ENCODE data around the gene CFAP65. TPM values are rescaled to one million over a fixed set of nuclear protein-coding genes. Genes with fewer than 3 reads are reported as not detected.

CFAP65 gene
- polyA plus RNA-seq, 1 donor (not counting 4 experiments of a cell fraction or from before 2014, with no cell fraction given) = not detected

GRCh38 chr2:219049282-219049681 is 8.0 kb upstream of the CFAP65 start:
- H3K27me3 ChIP-seq (ENCODE audit: control insufficient read depth, extremely low read depth, insufficient read depth, low read length) = no peaks in the 10 kb centered on the region
- DNase-seq (ENCODE audit: low read depth, low spot score) (no peak), FAIRE-seq (no peak)
- no peaks in the 10 kb centered on the region for H3K79me2 ChIP-seq (ENCODE audit: control insufficient read depth, insufficient read depth, low read length)
- dilution Hi-C loops (cut with MboI; ENCODE audit: extremely low pct_ligation_motif_present, low sequenced_read_pairs) = no loop called here
- no peak overlapping the region for H3K9ac ChIP-seq (ENCODE audit: control insufficient read depth, extremely low read depth, insufficient read depth, low read length)
- no peaks in the 10 kb centered on the region for H3K4me1 ChIP-seq (ENCODE audit: control insufficient read depth, extremely low read depth, insufficient read depth, low read length)
- H3K9me3 ChIP-seq (ENCODE audit: control insufficient read depth, low read depth, low read length) = no peaks in the 10 kb centered on the region
- no peaks in the 10 kb centered on the region for H4K20me1 ChIP-seq (ENCODE audit: control insufficient read depth, extremely low read depth, insufficient read depth, low read length)
- H3K27ac ChIP-seq (ENCODE audit: control insufficient read depth, insufficient read depth, low read length) = no peak overlapping the region
- H3K36me3 ChIP-seq (ENCODE audit: control insufficient read depth in 2 of 2, extremely low read depth in 1 of 2, insufficient read depth in 2 of 2, low read length in 2 of 2) = no peaks in the 10 kb centered on the region
- TF ChIP-seq EZH2 (IDR thresholded peaks at IDR 0.05; ENCODE audit: low read length) (no peak), CTCF (optimal IDR thresholded peaks at IDR 0.05 in 1 of 3, IDR thresholded peaks at IDR 0.05 in 1 of 3, conservative IDR thresholded peaks at IDR 0.05 in 1 of 3; ENCODE audit: extremely low read depth in 1 of 3, insufficient read depth in 2 of 3, low read length in 3 of 3) (no peak)
- no peaks in the 10 kb centered on the region for H3K9me1 ChIP-seq (ENCODE audit: control insufficient read depth, extremely low read depth, insufficient read depth, low read length)
- H3K4me3 ChIP-seq (ENCODE audit: control insufficient read depth in 2 of 3, extremely low read depth in 1 of 3, insufficient read depth in 2 of 3, low read depth in 1 of 3, low read length in 3 of 3) = no peak overlapping the region
- H3K4me2 ChIP-seq (ENCODE audit: control insufficient read depth, extremely low read depth, insufficient read depth, low read depth, low read length) = no peak overlapping the region
- H2AFZ ChIP-seq (ENCODE audit: control insufficient read depth, low read length) = no peak overlapping the region

GRCh38 chr2:219045937-219046550 is 4.7 kb upstream of the CFAP65 start:
- H3K36me3 ChIP-seq (ENCODE audit: control insufficient read depth in 2 of 2, extremely low read depth in 1 of 2, insufficient read depth in 2 of 2, low read length in 2 of 2) = no peaks in the 10 kb centered on the region
- no peaks in the 10 kb centered on the region for H4K20me1 ChIP-seq (ENCODE audit: control insufficient read depth, extremely low read depth, insufficient read depth, low read length)
- H3K27me3 ChIP-seq (ENCODE audit: control insufficient read depth, extremely low read depth, insufficient read depth, low read length) = peaks cover 16% of the 10 kb centered on the region
- H3K9me3 ChIP-seq (ENCODE audit: control insufficient read depth, low read depth, low read length) = no peaks in the 10 kb centered on the region
- no peak overlapping the region for H3K27ac ChIP-seq (ENCODE audit: control insufficient read depth, insufficient read depth, low read length)
- FAIRE-seq (no peak), DNase-seq (ENCODE audit: low read depth, low spot score) (no peak)
- H3K9ac ChIP-seq (ENCODE audit: control insufficient read depth, extremely low read depth, insufficient read depth, low read length) = no peak overlapping the region
- H2AFZ ChIP-seq (ENCODE audit: control insufficient read depth, low read length) = no peak overlapping the region
- H3K79me2 ChIP-seq (ENCODE audit: control insufficient read depth, insufficient read depth, low read length) = no peaks in the 10 kb centered on the region
- H3K4me2 ChIP-seq (ENCODE audit: control insufficient read depth, extremely low read depth, insufficient read depth, low read depth, low read length) = no peak overlapping the region
- no peaks in the 10 kb centered on the region for H3K9me1 ChIP-seq (ENCODE audit: control insufficient read depth, extremely low read depth, insufficient read depth, low read length)
- no peak overlapping the region for H3K4me3 ChIP-seq (ENCODE audit: control insufficient read depth in 2 of 3, extremely low read depth in 1 of 3, insufficient read depth in 2 of 3, low read depth in 1 of 3, low read length in 3 of 3)
- dilution Hi-C loops (cut with MboI; ENCODE audit: extremely low pct_ligation_motif_present, low sequenced_read_pairs) = no loop called here
- no peak for TF ChIP-seq EZH2 (IDR thresholded peaks at IDR 0.05; ENCODE audit: low read length)
- TF ChIP-seq CTCF (optimal IDR thresholded peaks at IDR 0.05 in 1 of 3, IDR thresholded peaks at IDR 0.05 in 1 of 3, conservative IDR thresholded peaks at IDR 0.05 in 1 of 3; ENCODE audit: extremely low read depth in 1 of 3, insufficient read depth in 2 of 3, low read length in 3 of 3) = no peak
- H3K4me1 ChIP-seq (ENCODE audit: control insufficient read depth, extremely low read depth, insufficient read depth, low read length) = no peaks in the 10 kb centered on the region

Measured in keratinocyte (primary cell).